HG03108 (cell line): Measurements from ENCODE around the gene SLIT3.

ENCODE experiments used
- ATAC-seq: cut with Tn5 transposase; IDR thresholded peaks from one replicate; pipeline ENCODE4 v1.9.1; 2021; ENCODE audit warnings: moderate library complexity; ENCODE audit not compliant: unreplicated experiment

The SLIT3 gene

GRCh38 chr5:168734119-168734518 is 566.8 kb downstream of the SLIT3 start:
- ATAC-seq = no peak

GRCh38 chr5:168728546-168729211 is 572.3 kb downstream of the SLIT3 start:
- ATAC-seq = no peak

- no peak for ATAC-seq
These were observed 573.4 kb downstream of the SLIT3 start for GRCh38 chr5:168727547-168727946.

GRCh38 chr5:168726342-168726741 is 574.6 kb downstream of the SLIT3 start:
- no peak for ATAC-seq

GRCh38 chr5:168724227-168724626 is 576.7 kb downstream of the SLIT3 start:
- ATAC-seq = no peak

GRCh38 chr5:168723037-168723436 is 577.9 kb downstream of the SLIT3 start:
- ATAC-seq = no peak

GRCh38 chr5:168721966-168722365 is 579.0 kb downstream of the SLIT3 start:
- no peak for ATAC-seq

GRCh38 chr5:168721002-168721753 is 579.8 kb downstream of the SLIT3 start:
- no peak for ATAC-seq

GRCh38 chr5:168720575-168720974 is 580.4 kb downstream of the SLIT3 start:
- ATAC-seq = no peak

- ATAC-seq = no peak
These were observed 586.9 kb downstream of the SLIT3 start for GRCh38 chr5:168714046-168714445.

- no peak for ATAC-seq
These were observed 587.9 kb downstream of the SLIT3 start for GRCh38 chr5:168713051-168713450.

- no peak for ATAC-seq
These were observed 588.5 kb downstream of the SLIT3 start for GRCh38 chr5:168712280-168712924.

- no peak for ATAC-seq
These were observed 590.2 kb downstream of the SLIT3 start for GRCh38 chr5:168710706-168711105.

GRCh38 chr5:168707716-168708695 is 592.9 kb downstream of the SLIT3 start:
- no peak for ATAC-seq

- no peak for ATAC-seq
These were observed 594.3 kb downstream of the SLIT3 start for GRCh38 chr5:168706655-168707069.

GRCh38 chr5:168705321-168705720 is 595.6 kb downstream of the SLIT3 start:
- ATAC-seq = no peak

- no peak for ATAC-seq
These were observed 598.4 kb downstream of the SLIT3 start for GRCh38 chr5:168702511-168702910.

GRCh38 chr5:168701641-168702040 is 599.3 kb downstream of the SLIT3 start:
- no peak for ATAC-seq

GRCh38 chr5:168699002-168699401 is 601.9 kb downstream of the SLIT3 start:
- no peak for ATAC-seq

GRCh38 chr5:168697034-168697720 is 603.8 kb downstream of the SLIT3 start:
- ATAC-seq = no peak
